Thyroid gland (tissue), 4 donors: Measurements from ENCODE around the gene PIGZ.

Source experiments
- POLR2A ChIP-seq, 2 donors: fragments of 450-650 bp; IDR thresholded peaks; one replicate each; pipeline ENCODE4 v1.6.1; 2017; ENCODE audit warnings: antibody characterized with exemption in 2 of 2, mild to moderate bottlenecking in 2 of 2, moderate library complexity in 1 of 2
- TF ChIP-seq, protein P1 (sequence below), 6 experiments: fragments of 200-600 bp in 3 of 6; fragments of 450-650 bp in 3 of 6; sonication (generic) in 3 of 6; IDR thresholded peaks; one replicate each; pipeline ENCODE4 v1.5.1; 2016 to 2019; ENCODE audit warnings: antibody characterized with exemption in 6 of 6, mild to moderate bottlenecking in 2 of 6, inconsistent platforms in 1 of 6, moderate library complexity in 1 of 6

DNA sequence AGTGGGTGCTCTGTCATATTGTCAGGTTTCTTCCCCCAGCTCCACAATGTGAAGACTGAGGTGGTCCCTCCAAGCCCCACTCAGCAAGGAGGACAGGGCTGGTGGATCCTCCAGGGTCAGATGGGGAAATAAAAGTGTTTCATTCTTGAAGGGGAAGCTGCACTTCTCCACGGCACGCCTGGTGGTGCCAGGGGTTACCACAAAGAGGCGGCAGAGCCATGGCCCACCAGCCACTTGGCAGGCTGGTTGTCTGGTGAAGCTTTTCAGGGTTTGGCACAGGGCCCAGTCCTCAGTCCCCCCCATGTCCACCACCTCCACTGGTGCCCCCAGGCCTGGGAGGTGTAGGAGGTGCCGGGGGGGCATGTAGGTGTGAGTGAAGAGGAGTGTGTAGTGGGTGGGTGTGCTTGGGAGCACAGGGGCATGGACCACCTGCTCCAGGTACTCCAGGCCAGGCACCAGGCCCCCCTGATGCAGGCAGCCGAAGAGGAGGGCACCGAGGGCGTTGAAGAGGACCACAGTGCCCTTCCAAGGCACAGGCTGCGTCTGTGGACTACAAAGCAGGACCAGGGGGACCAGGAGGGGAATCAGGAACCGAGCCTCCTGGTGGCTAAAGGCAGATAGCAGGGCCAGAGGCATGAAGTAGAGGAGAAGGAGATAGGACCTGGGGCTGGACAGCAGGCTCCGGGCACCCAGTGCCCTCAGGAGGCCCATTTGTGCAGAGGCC lies 21.3 kb downstream of the PIGZ start:
- TF ChIP-seq, protein P1, sequence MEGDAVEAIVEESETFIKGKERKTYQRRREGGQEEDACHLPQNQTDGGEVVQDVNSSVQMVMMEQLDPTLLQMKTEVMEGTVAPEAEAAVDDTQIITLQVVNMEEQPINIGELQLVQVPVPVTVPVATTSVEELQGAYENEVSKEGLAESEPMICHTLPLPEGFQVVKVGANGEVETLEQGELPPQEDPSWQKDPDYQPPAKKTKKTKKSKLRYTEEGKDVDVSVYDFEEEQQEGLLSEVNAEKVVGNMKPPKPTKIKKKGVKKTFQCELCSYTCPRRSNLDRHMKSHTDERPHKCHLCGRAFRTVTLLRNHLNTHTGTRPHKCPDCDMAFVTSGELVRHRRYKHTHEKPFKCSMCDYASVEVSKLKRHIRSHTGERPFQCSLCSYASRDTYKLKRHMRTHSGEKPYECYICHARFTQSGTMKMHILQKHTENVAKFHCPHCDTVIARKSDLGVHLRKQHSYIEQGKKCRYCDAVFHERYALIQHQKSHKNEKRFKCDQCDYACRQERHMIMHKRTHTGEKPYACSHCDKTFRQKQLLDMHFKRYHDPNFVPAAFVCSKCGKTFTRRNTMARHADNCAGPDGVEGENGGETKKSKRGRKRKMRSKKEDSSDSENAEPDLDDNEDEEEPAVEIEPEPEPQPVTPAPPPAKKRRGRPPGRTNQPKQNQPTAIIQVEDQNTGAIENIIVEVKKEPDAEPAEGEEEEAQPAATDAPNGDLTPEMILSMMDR (IDR thresholded peaks at IDR 0.05) = no peak
- TF ChIP-seq POLR2A (IDR thresholded peaks at IDR 0.05) = no peak
